Measurements from ENCODE around the gene RNGTT.

- TF ChIP-seq CTCF (IDR thresholded peaks at IDR 0.05; ENCODE audit: low read depth, low read length) (no peak), POLR2A (IDR thresholded peaks at IDR 0.05; ENCODE audit: extremely low read depth, insufficient read length) (no peak), MAX (IDR thresholded peaks at IDR 0.05; ENCODE audit: low read depth, low read length) (no peak), MYC (IDR thresholded peaks at IDR 0.05; ENCODE audit: low read depth, low read length) (no peak)
Measured at GRCh38 chr6:88584581-88585275, 378.7 kb downstream of the RNGTT start.

Measured in NB4 (cell line).